ENCODE measurements around the gene MFAP4. TPM values are rescaled to one million over a fixed set of nuclear protein-coding genes. Genes with fewer than 3 reads are reported as not detected.

MFAP4 gene
- total and polyA plus RNA-seq, 2 donors (not counting 1 experiment from before 2014, with no cell fraction given), result not detected

- Histone ChIP-seq H3K4me3 (ENCODE audit: control extremely low read depth in 1 of 5, extremely low read depth in 1 of 5, insufficient read depth in 1 of 5, low read depth in 2 of 5, low read length in 4 of 5) (no peak overlapping the region), H3K4me1 (ENCODE audit: control insufficient read depth in 2 of 2, insufficient read depth in 2 of 2, low read length in 2 of 2) (no peaks in the 10 kb centered on the region), H3K79me2 (ENCODE audit: control insufficient read depth, insufficient read depth, low read length) (no peaks in the 10 kb centered on the region), H3K9ac (ENCODE audit: low read length) (no peak overlapping the region), H4K20me1 (ENCODE audit: control insufficient read depth, insufficient read depth, low read length, poor library complexity, severe bottlenecking) (no peaks in the 10 kb centered on the region), H3K27me3 (replicated peaks in 1 of 4; ENCODE audit: control extremely low read depth in 1 of 4, control insufficient read depth in 3 of 4, insufficient read depth in 4 of 4, low read length in 3 of 4) (peaks cover 0 to 2% (median 0%) of the 10 kb centered on the region in 4 experiments), H3K36me3 (replicated peaks in 1 of 2; ENCODE audit: control extremely low read depth in 1 of 2, control insufficient read depth in 1 of 2, extremely low read depth in 1 of 2, insufficient read depth in 2 of 2, low read length in 1 of 2) (no peaks in the 10 kb centered on the region), H3K4me2 (replicated peaks; ENCODE audit: low read depth, low read length, poor library complexity, severe bottlenecking) (no peak overlapping the region), H2AFZ (ENCODE audit: insufficient read depth, low read depth, low read length, poor library complexity, severe bottlenecking) (no peak overlapping the region), H3K27ac (ENCODE audit: low read length in 2 of 2) (no peak overlapping the region), H3K9me3 (ENCODE audit: control extremely low read depth in 1 of 3, control insufficient read depth in 2 of 3, insufficient read depth in 1 of 3, low read length in 2 of 3) (no peaks in the 10 kb centered on the region)
- Mint-ChIP-seq H3K9me3 (ENCODE audit: insufficient read depth) (no peaks in the 10 kb centered on the region), H3K27me3 (peaks cover 4% of the 10 kb centered on the region), H3K27ac (no peak overlapping the region), H3K4me1 (no peaks in the 10 kb centered on the region), H3K4me3 (no peak overlapping the region)
- POLR2A ChIA-PET, result no interaction called here
- intact Hi-C loops (cut with micrococcal nuclease), result no loop called here
- no CpG with 5 or more reads among the region's 3 CpGs for WGBS (ENCODE audit: insufficient coverage)
- no peak for DNase-seq
- CTCF ChIA-PET, result interaction anchor here (0.5 kb wide), 1 partner anchor 154 kb away, joined by 4 read pairs; no protein-coding TSS in a partner anchor
- no peak for ATAC-seq (ENCODE audit: low read depth)
- TF ChIP-seq CTCF (IDR thresholded peaks at IDR 0.05), result no peak
- no peak for TF ChIP-seq EZH2 (IDR thresholded peaks at IDR 0.05; ENCODE audit: borderline replicate concordance, insufficient read depth, low read depth, low read length, poor library complexity, severe bottlenecking)
Observed at GRCh38 chr17:19431691-19432090, 44.7 kb upstream of the MFAP4 start.

GRCh38 chr17:19426631-19427030 is 39.6 kb upstream of the MFAP4 start:
- Mint-ChIP-seq H3K27me3 (peaks cover 17% of the 10 kb centered on the region), H3K4me3 (no peak overlapping the region), H3K27ac (no peak overlapping the region), H3K4me1 (no peaks in the 10 kb centered on the region), H3K9me3 (ENCODE audit: insufficient read depth) (no peaks in the 10 kb centered on the region)
- no peaks in the 10 kb centered on the region for H3K79me2 ChIP-seq (ENCODE audit: control insufficient read depth, insufficient read depth, low read length)
- peaks cover 0 to 3% (median 1%) of the 10 kb centered on the region in 4 experiments for H3K27me3 ChIP-seq (replicated peaks in 1 of 4; ENCODE audit: control extremely low read depth in 1 of 4, control insufficient read depth in 3 of 4, insufficient read depth in 4 of 4, low read length in 3 of 4)
- H3K4me3 ChIP-seq (ENCODE audit: control extremely low read depth in 1 of 5, extremely low read depth in 1 of 5, insufficient read depth in 1 of 5, low read depth in 2 of 5, low read length in 4 of 5), result no peak overlapping the region
- H2AFZ ChIP-seq (ENCODE audit: insufficient read depth, low read depth, low read length, poor library complexity, severe bottlenecking), result no peak overlapping the region
- no peaks in the 10 kb centered on the region for H3K9me3 ChIP-seq (ENCODE audit: control extremely low read depth in 1 of 3, control insufficient read depth in 2 of 3, insufficient read depth in 1 of 3, low read length in 2 of 3)
- H3K36me3 ChIP-seq (replicated peaks in 1 of 2; ENCODE audit: control extremely low read depth in 1 of 2, control insufficient read depth in 1 of 2, extremely low read depth in 1 of 2, insufficient read depth in 2 of 2, low read length in 1 of 2), result no peaks in the 10 kb centered on the region
- no peaks in the 10 kb centered on the region for H3K4me1 ChIP-seq (ENCODE audit: control insufficient read depth in 2 of 2, insufficient read depth in 2 of 2, low read length in 2 of 2)
- no peak for TF ChIP-seq EZH2 (IDR thresholded peaks at IDR 0.05; ENCODE audit: borderline replicate concordance, insufficient read depth, low read depth, low read length, poor library complexity, severe bottlenecking)
- no peak for TF ChIP-seq CTCF (IDR thresholded peaks at IDR 0.05)
- ChIA-PET POLR2A (no interaction called here), CTCF (no interaction called here)
- no peak overlapping the region for H3K9ac ChIP-seq (ENCODE audit: low read length)
- WGBS (ENCODE audit: insufficient coverage), result 100% methylated on average over 1 of the region's 5 CpGs
- H3K4me2 ChIP-seq (replicated peaks; ENCODE audit: low read depth, low read length, poor library complexity, severe bottlenecking), result no peak overlapping the region
- ATAC-seq (ENCODE audit: low read depth) (no peak), DNase-seq (no peak)
- no peak overlapping the region for H3K27ac ChIP-seq (ENCODE audit: low read length in 2 of 2)
- intact Hi-C loops (cut with micrococcal nuclease), result no loop called here
- no peaks in the 10 kb centered on the region for H4K20me1 ChIP-seq (ENCODE audit: control insufficient read depth, insufficient read depth, low read length, poor library complexity, severe bottlenecking)
